Heart right ventricle (tissue), 16 donors: Measurements from ENCODE around the gene FOXN3. TPM values are rescaled to one million over a fixed set of nuclear protein-coding genes. Genes with fewer than 3 reads are reported as not detected.

Experiments used
- ATAC-seq, 8 donors: fragments of 200-7000 bp; cut with Tn5 transposase; one replicate each; pipeline ENCODE4 v1.9.1; 2020; ENCODE audit warnings: mild to moderate bottlenecking in 8 of 8, moderate library complexity in 8 of 8, moderate number of reproducible peaks in 1 of 8
- DNase-seq, 2 donors: peaks; one replicate each; pipeline ENCODE4 v3.0.0-alpha.2; 2020
- H3K27ac ChIP-seq, 10 donors: fragments of 200-600 bp; sonication (generic) in 2 of 10; one replicate each; pipeline versions ENCODE4 v1.5.0 to v1.8.0; 2020 to 2022; ENCODE audit warnings: mild to moderate bottlenecking in 3 of 10
- H3K27me3 ChIP-seq, 7 donors: fragments of 200-600 bp; one replicate each; pipeline ENCODE4 v1.8.0; 2021 to 2022; ENCODE audit warnings: mild to moderate bottlenecking in 2 of 7
- H3K36me3 ChIP-seq, 9 donors: fragments of 200-600 bp; sonication (generic) in 1 of 9; one replicate each; pipeline versions ENCODE4 v1.5.0 to v1.8.0; 2020 to 2022; ENCODE audit warnings: mild to moderate bottlenecking in 2 of 9
- H3K4me1 ChIP-seq, 9 donors: fragments of 200-600 bp; sonication (generic) in 1 of 9; one replicate each; pipeline versions ENCODE4 v1.5.0 to v1.8.0; 2020 to 2022; ENCODE audit warnings: mild to moderate bottlenecking in 4 of 9
- H3K4me3 ChIP-seq, 10 donors: fragments of 200-600 bp; sonication (generic) in 2 of 10; one replicate each; pipeline versions ENCODE4 v1.5.0 to v1.8.0; 2020 to 2022; ENCODE audit warnings: mild to moderate bottlenecking in 7 of 10, moderate library complexity in 2 of 10
- H3K9me3 ChIP-seq, 11 donors: fragments of 200-600 bp in 10 of 11; sonication (generic) in 2 of 11; one replicate each; pipeline versions ENCODE4 v1.5.0 to v1.8.0; 2013 to 2022; ENCODE audit warnings: mild to moderate bottlenecking in 2 of 11, control low read depth in 1 of 11, moderate library complexity in 1 of 11
- CTCF ChIP-seq, 9 donors: fragments of 200-600 bp; sonication (generic) in 2 of 9; IDR thresholded peaks; one replicate each; pipeline versions ENCODE4 v1.5.0 to v1.8.0; 2021 to 2022; ENCODE audit warnings: antibody characterized with exemption in 9 of 9, mild to moderate bottlenecking in 5 of 9, moderate library complexity in 1 of 9
- WGBS, 2 donors: extraction: QIAGEN DNeasy Blood & Tissue Kit; methylation state at CpG; one replicate each; pipeline ENCODE4 v1.1.7; 2013; ENCODE audit warnings: inconsistent platforms in 1 of 2; 5-methylcytosine and 5-hydroxymethylcytosine counted together
- intact Hi-C, 10 donors: fragments of 100-400 bp; cut with DNase I; formaldehyde crosslinking; loops; one replicate each; pipeline versions ENCODE4 v1.11.1 to v1.14.2; 2022
- polyA plus RNA-seq, 2 donors: library from polyadenylated mRNA; stranded (reverse); fragments of 200-250 nt; gene quantifications; one replicate each; pipeline ENCODE4 v1.2.3, GENCODE V29; 2013
- total RNA-seq, 10 donors: library from RNA; stranded (reverse); fragmentation: NEBNext Ultra II Directional in 3 of 10; extraction: Animal tissue kit (Norgen Biotek cat#: 25700) in 3 of 10; gene quantifications; one replicate each; pipeline versions ENCODE4 v1.2.1 to v1.2.4, GENCODE V29; 2021 to 2023
- donor health status: Arrhythmogenic right ventricular cardiomyopathy.
- donor health status: ischemic (EF 13 %, LVEDD 7.1; RV severe dilation, severe dysfunction).
- donor health status: healthy with polysubstance abuse.
- donor health status: DM: no; HTN: yes; CAD: no.
- donor health status: DM: no; HTN: no; CAD: no.
- donor health status: ischemic (EF 25% LVEDD 6.9; RV normal size, moderate dysfunction).
- donor health status: ischemic (EF 25% LVEDD 5.7; RV mildly dilated, moderate dysfunction).
- donor health status: healthy.
- donor health status: DM: yes; HTN: yes; CAD: no.
- donor health status: Ischemic cardiomyopathy.
- donor health status: ischemic (EF 35%, LVEDD 5.7; RV mildly dilated, moderate dysfunction).
- donor health status: nonischemic (EF 11% LVEDD 7.7; RV severe dilation, severe dysfunction).
- donor health status: DM: yes; HTN: yes; CAD: no.
- donor health status: PGD.
- donor health status: ischemic (EF 29% LVEDD 5.4; RV normal size, mild dysfunction).
- donor health status: nonischemic (EF 23%, LVEDD 6.1; RV moderate dilation, normal function).

The FOXN3 gene
- total and polyA plus RNA-seq, 12 donors = 13.0 to 150 (median 107) TPM

GRCh38 chr14:89244720-89245119 is 172.3 kb downstream of the FOXN3 start:
- H3K4me3 ChIP-seq = no peak overlapping the region
- DNase-seq (no peak), ATAC-seq (no peak)
- intact Hi-C loops = no loop called here
- TF ChIP-seq CTCF (IDR thresholded peaks at IDR 0.05) = no peak
- H3K9me3 ChIP-seq = no peaks in the 10 kb centered on the region
- no peak overlapping the region for H3K27ac ChIP-seq
- peaks cover 4 to 69% (median 42%) of the 10 kb centered on the region in 9 donors for H3K4me1 ChIP-seq
- peaks cover 0 to 4% (median 0%) of the 10 kb centered on the region in 9 donors for H3K36me3 ChIP-seq
- no peaks in the 10 kb centered on the region for H3K27me3 ChIP-seq
- 87 to 96% methylated on average over 6 of the region's 6 CpGs for WGBS, 2 donors

GRCh38 chr14:89243741-89244140 is 173.3 kb downstream of the FOXN3 start:
- ATAC-seq (no peak), DNase-seq (no peak)
- peak overlapping the region in 1 of 10 donors; percentile 42 for H3K27ac ChIP-seq
- no peaks in the 10 kb centered on the region for H3K36me3 ChIP-seq
- TF ChIP-seq CTCF (IDR thresholded peaks at IDR 0.05) = no peak
- H3K4me3 ChIP-seq = no peak overlapping the region
- 81 to 90% methylated on average over 6 of the region's 6 CpGs for WGBS, 2 donors
- H3K9me3 ChIP-seq = no peaks in the 10 kb centered on the region
- peaks cover 4 to 63% (median 37%) of the 10 kb centered on the region in 9 donors for H3K4me1 ChIP-seq
- intact Hi-C loops = no loop called here
- no peaks in the 10 kb centered on the region for H3K27me3 ChIP-seq

- Histone ChIP-seq H3K4me1 (peaks cover 4 to 58% (median 36%) of the 10 kb centered on the region in 9 donors), H3K27ac (peak overlapping the region in 6 of 10 donors; percentile 14 to 49 (median 40)), H3K4me3 (no peak overlapping the region), H3K36me3 (no peaks in the 10 kb centered on the region), H3K27me3 (no peaks in the 10 kb centered on the region), H3K9me3 (no peaks in the 10 kb centered on the region)
- TF ChIP-seq CTCF (IDR thresholded peaks at IDR 0.05) = no peak
- peak in 4 of 8 donors; percentile 16 to 41 (median 27) for ATAC-seq
- intact Hi-C loops = no loop called here
- WGBS, 2 donors = 20 to 34% methylated on average over 4 of the region's 4 CpGs
- DNase-seq = no peak
Observed at GRCh38 chr14:89243286-89243685, 173.7 kb downstream of the FOXN3 start.

- H3K27me3 ChIP-seq = no peaks in the 10 kb centered on the region
- intact Hi-C loops = no loop called here
- H3K4me1 ChIP-seq = peaks cover 4 to 53% (median 36%) of the 10 kb centered on the region in 9 donors
- DNase-seq (no peak), ATAC-seq (peak in 4 of 8 donors; percentile 30 to 52 (median 46))
- WGBS, 2 donors = 50 to 60% methylated on average over 9 of the region's 9 CpGs
- no peaks in the 10 kb centered on the region for H3K36me3 ChIP-seq
- no peaks in the 10 kb centered on the region for H3K9me3 ChIP-seq
- peak in 1 of 9 donors; percentile 12 for TF ChIP-seq CTCF (IDR thresholded peaks at IDR 0.05)
- H3K27ac ChIP-seq = peak overlapping the region in 7 of 10 donors; percentile 14 to 49 (median 39)
- no peak overlapping the region for H3K4me3 ChIP-seq
Observed at GRCh38 chr14:89242652-89243279, 174.3 kb downstream of the FOXN3 start.
